ENCODE measurements around the gene CCDC167. TPM values are rescaled to one million over a fixed set of nuclear protein-coding genes. Genes with fewer than 3 reads are reported as not detected.

The CCDC167 gene
- 13.8 and 18.5 TPM in 2 replicates for total RNA-seq

GRCh38 chr6:37499433-37500293 lies at the start of gene CCDC167:
Gene CCDC167, minus strand, starts transcription at chr6:37499893. Its CDS starts 30 bp downstream, at chr6:37499863.

Other genes starting within 250 kb of the CCDC167 start
- 8.2 and 11.8 TPM in 2 replicates for gene TBC1D22B, start 242.1 kb downstream of the CCDC167 start, total RNA-seq
- 0.68 and 1.5 TPM in 2 replicates for gene TMEM217, start 241.7 kb downstream of the CCDC167 start, total RNA-seq
- 18.8 and 32.3 TPM in 2 replicates for gene RNF8, start 145.9 kb downstream of the CCDC167 start, total RNA-seq
- 22.9 and 27.7 TPM in 2 replicates for gene CMTR1, start 66.7 kb downstream of the CCDC167 start, total RNA-seq
- 0.34 and 1.2 TPM in 2 replicates for gene MDGA1, start 198.0 kb upstream of the CCDC167 start, total RNA-seq